ENCODE measurements around the gene HGFAC. TPM values are rescaled to one million over a fixed set of nuclear protein-coding genes. Genes with fewer than 3 reads are reported as not detected.

The HGFAC gene
- total RNA-seq, 1 experiment from 2014 or later: not detected

- no peak for DNase-seq (ENCODE audit: low read depth)
Observed at GRCh38 chr4:3423952-3424351, 17.8 kb upstream of the HGFAC start.

- no peak for DNase-seq (ENCODE audit: low read depth)
Observed at GRCh38 chr4:3424522-3425095, 17.2 kb upstream of the HGFAC start.

- DNase-seq (ENCODE audit: low read depth): no peak
Observed at GRCh38 chr4:3426465-3427133, 15.2 kb upstream of the HGFAC start.

- DNase-seq (ENCODE audit: low read depth): no peak
Observed at GRCh38 chr4:3427134-3427476, 14.7 kb upstream of the HGFAC start.

GRCh38 chr4:3427706-3428446, 13.9 kb upstream of the HGFAC start:
- no peak for DNase-seq (ENCODE audit: low read depth)

GRCh38 chr4:3429651-3430050, 12.1 kb upstream of the HGFAC start:
- no peak for DNase-seq (ENCODE audit: low read depth)

- no peak for DNase-seq (ENCODE audit: low read depth)
Observed at GRCh38 chr4:3430524-3430923, 11.2 kb upstream of the HGFAC start.

- no peak for DNase-seq (ENCODE audit: low read depth)
Observed at GRCh38 chr4:3431446-3431993, 10.2 kb upstream of the HGFAC start.

- DNase-seq (ENCODE audit: low read depth): no peak
Observed at GRCh38 chr4:3432381-3432790, 9.4 kb upstream of the HGFAC start.

- DNase-seq (ENCODE audit: low read depth): no peak
Observed at GRCh38 chr4:3433138-3433869, 8.5 kb upstream of the HGFAC start.

GRCh38 chr4:3434881-3435685, 6.7 kb upstream of the HGFAC start:
- DNase-seq (ENCODE audit: low read depth): no peak

GRCh38 chr4:3435686-3435956, 6.1 kb upstream of the HGFAC start:
- no peak for DNase-seq (ENCODE audit: low read depth)

GRCh38 chr4:3436048-3436797, 5.5 kb upstream of the HGFAC start:
- DNase-seq (ENCODE audit: low read depth): no peak

- DNase-seq (ENCODE audit: low read depth): peak; percentile 88
Observed at GRCh38 chr4:3436798-3437581, 4.8 kb upstream of the HGFAC start.

GRCh38 chr4:3437582-3437936, 4.2 kb upstream of the HGFAC start:
- no peak for DNase-seq (ENCODE audit: low read depth)

GRCh38 chr4:3437998-3438846, 3.5 kb upstream of the HGFAC start:
- DNase-seq (ENCODE audit: low read depth): no peak

GRCh38 chr4:3438847-3439180, 3.0 kb upstream of the HGFAC start:
- no peak for DNase-seq (ENCODE audit: low read depth)

- DNase-seq (ENCODE audit: low read depth): no peak
Observed at GRCh38 chr4:3439391-3439790, 2.4 kb upstream of the HGFAC start.

- DNase-seq (ENCODE audit: low read depth): no peak
Observed at GRCh38 chr4:3440011-3440410, 1.8 kb upstream of the HGFAC start.

All from HT1080 (cell line).